Neural crest cell (in vitro differentiated cells): Measurements from ENCODE around the gene GGT5. TPM values are rescaled to one million over a fixed set of nuclear protein-coding genes. Genes with fewer than 3 reads are reported as not detected.
A peak's percentile ranks its signal among the peaks of the same experiment; 100 is the strongest.
"Not testable (repeated sequence)": the region's sequence is repeated elsewhere in the genome, so short reads cannot be mapped to it uniquely, and the experiment has no call there.

Experiments used
- DNase-seq: peaks from one replicate; pipeline ENCODE4 v3.0.0; 2021; ENCODE audit warnings: low read depth, mixed read lengths, low spot score
- H3K27ac Mint-ChIP-seq: one replicate; pipeline ENCODE4 v1.8.0; 2021; ENCODE audit warnings: mild to moderate bottlenecking, mixed read lengths; ENCODE audit not compliant: unreplicated experiment
- H3K27me3 Mint-ChIP-seq: 2 replicates; pipeline ENCODE4 v1.8.0; 2021; ENCODE audit warnings: low read depth, mild to moderate bottlenecking, mixed read lengths
- H3K36me3 Mint-ChIP-seq: 2 replicates; pipeline ENCODE4 v1.8.0; 2021; ENCODE audit warnings: low read depth, mild to moderate bottlenecking, mixed read lengths
- H3K4me1 Mint-ChIP-seq: 2 replicates; pipeline ENCODE4 v1.8.0; 2021; ENCODE audit warnings: mixed read lengths
- H3K4me3 Mint-ChIP-seq: one replicate; pipeline ENCODE4 v1.8.0; 2021; ENCODE audit warnings: mild to moderate bottlenecking, mixed read lengths
- H3K9me3 Mint-ChIP-seq: 2 replicates; pipeline ENCODE4 v1.8.0; 2021; ENCODE audit warnings: mixed read lengths
- CTCF ChIP-seq: fragments of 200-600 bp; sonication (generic); conservative IDR thresholded peaks from 2 replicates; pipeline ENCODE4 v1.5.0; 2021; ENCODE audit warnings: antibody characterized with exemption, mild to moderate bottlenecking
- total RNA-seq: library from RNA; stranded (reverse); gene quantifications from 2 replicates; pipeline ENCODE4 v1.2.1, GENCODE V29; 2021

The GGT5 gene
- total RNA-seq, 1 donor from 2014 or later = 0.56 TPM

- peak; percentile 71 for TF ChIP-seq CTCF
- H3K36me3 Mint-ChIP-seq, H3K4me3 Mint-ChIP-seq, H3K27me3 Mint-ChIP-seq, H3K9me3 Mint-ChIP-seq, H3K4me1 Mint-ChIP-seq, H3K27ac Mint-ChIP-seq: not testable (repeated sequence)
- DNase-seq = peak; percentile 68
Observed at GRCh38 chr22:24259459-24259858, 14.6 kb upstream of the GGT5 start.

- not testable (repeated sequence) for H3K4me1 Mint-ChIP-seq, H3K36me3 Mint-ChIP-seq, DNase-seq, H3K4me3 Mint-ChIP-seq, H3K27me3 Mint-ChIP-seq, H3K9me3 Mint-ChIP-seq
- H3K27ac Mint-ChIP-seq = peak overlapping the region; percentile 67
Observed at GRCh38 chr22:24256736-24257135, 11.9 kb upstream of the GGT5 start.

- H3K36me3 Mint-ChIP-seq, H3K4me3 Mint-ChIP-seq, H3K27ac Mint-ChIP-seq, DNase-seq, H3K27me3 Mint-ChIP-seq, H3K4me1 Mint-ChIP-seq, H3K9me3 Mint-ChIP-seq: not testable (repeated sequence)
Observed at GRCh38 chr22:24256136-24256535, 11.3 kb upstream of the GGT5 start.

GRCh38 chr22:24253126-24253525, 8.2 kb upstream of the GGT5 start:
- H3K9me3 Mint-ChIP-seq = not testable (repeated sequence)

GRCh38 chr22:24251286-24251685, 6.4 kb upstream of the GGT5 start:
- not testable (repeated sequence) for H3K36me3 Mint-ChIP-seq

More at GRCh38 chr22:24253126-24253525, 8.2 kb upstream of the GGT5 start:
- DNase-seq, H3K27ac Mint-ChIP-seq, H3K4me1 Mint-ChIP-seq, H3K36me3 Mint-ChIP-seq, H3K4me3 Mint-ChIP-seq, H3K27me3 Mint-ChIP-seq: not testable (repeated sequence)

GRCh38 chr22:24249413-24249812, 4.5 kb upstream of the GGT5 start:
- not testable (repeated sequence) for H3K27me3 Mint-ChIP-seq, H3K27ac Mint-ChIP-seq, H3K9me3 Mint-ChIP-seq, H3K4me3 Mint-ChIP-seq, DNase-seq, H3K36me3 Mint-ChIP-seq
- H3K4me1 Mint-ChIP-seq = peaks cover 11% of the 10 kb centered on the region

More at GRCh38 chr22:24251286-24251685, 6.4 kb upstream of the GGT5 start:
- H3K4me1 Mint-ChIP-seq, H3K27me3 Mint-ChIP-seq, H3K9me3 Mint-ChIP-seq, H3K4me3 Mint-ChIP-seq, H3K27ac Mint-ChIP-seq, DNase-seq: not testable (repeated sequence)

GRCh38 chr22:24248611-24249010, 3.7 kb upstream of the GGT5 start:
- H3K27me3 Mint-ChIP-seq, H3K36me3 Mint-ChIP-seq, DNase-seq, H3K4me3 Mint-ChIP-seq, H3K9me3 Mint-ChIP-seq, H3K27ac Mint-ChIP-seq: not testable (repeated sequence)
- peaks cover 16% of the 10 kb centered on the region for H3K4me1 Mint-ChIP-seq

GRCh38 chr22:24247564-24248344, 2.9 kb upstream of the GGT5 start:
- Mint-ChIP-seq H3K36me3 (no peaks in the 10 kb centered on the region), H3K27ac (no peak overlapping the region), H3K4me1 (peaks cover 21% of the 10 kb centered on the region), H3K4me3 (no peak overlapping the region), H3K9me3 (no peaks in the 10 kb centered on the region), H3K27me3 (no peaks in the 10 kb centered on the region)
- TF ChIP-seq CTCF = peak; percentile 77
- peak; percentile 80 for DNase-seq
